Cardiac muscle cell (in vitro differentiated cells and primary cell): ENCODE measurements around the gene PRPH. TPM values are rescaled to one million over a fixed set of nuclear protein-coding genes. Genes with fewer than 3 reads are reported as not detected.
"Not testable (repeated sequence)": the region's sequence is repeated elsewhere in the genome, so short reads cannot be mapped to it uniquely, and the experiment has no call there.

Experiments
- DNase-seq, 2 donors: peaks; one replicate each; pipeline versions ENCODE4 v3.0.0 to v3.0.0-alpha.2; 2010 to 2017; ENCODE audit warnings: low read depth in 1 of 2, low spot score in 1 of 2
- H3K27ac ChIP-seq: fragments of 200-600 bp; sonication (generic); 2 replicates; pipeline ENCODE4 v1.5.1; 2016
- H3K27me3 ChIP-seq: fragments of 200-600 bp; sonication (generic); 2 replicates; pipeline ENCODE4 v1.6.0; 2016; ENCODE audit warnings: control low read depth
- H3K36me3 ChIP-seq: fragments of 200-600 bp; sonication (generic); 2 replicates; pipeline ENCODE4 v1.5.1; 2016; ENCODE audit warnings: control low read depth
- H3K4me1 ChIP-seq: fragments of 200-600 bp; sonication (generic); 2 replicates; pipeline ENCODE4 v1.8.1; 2017; ENCODE audit warnings: low read depth, mild to moderate bottlenecking, mixed run types
- H3K4me3 ChIP-seq: fragments of 200-600 bp; sonication (generic); 2 replicates; pipeline ENCODE4 v1.5.1; 2016; ENCODE audit warnings: mild to moderate bottlenecking
- H3K9me3 ChIP-seq: fragments of 200-600 bp; sonication (generic); 2 replicates; pipeline ENCODE4 v1.5.1; 2017; ENCODE audit warnings: low read depth, mild to moderate bottlenecking, control low read depth
- CTCF ChIP-seq: IDR thresholded peaks from 2 replicates; pipeline ENCODE4 v1.5.1; 2012; ENCODE audit warnings: low read depth, mild to moderate bottlenecking, low read length
- polyA plus RNA-seq: library from polyadenylated mRNA; unstranded; fragments of >200 nt; fragmentation: Nextera tagmentation; extraction: Ambion mirVana; gene quantifications from 2 replicates; pipeline ENCODE4 v1.2.1, GENCODE V29; 2016
- total RNA-seq: library from RNA; depleted of rRNA; stranded (reverse); fragments of >200 nt; gene quantifications from 2 replicates; pipeline ENCODE4 v1.2.3, GENCODE V29; 2016

Gene PRPH
- total RNA-seq (0.53 and 4.0 TPM in 2 replicates), polyA plus RNA-seq (1.1 and 1.8 TPM in 2 replicates)

- Histone ChIP-seq H3K9me3 (no peaks in the 10 kb centered on the region), H3K36me3 (no peaks in the 10 kb centered on the region), H3K27ac (no peak within 1 kb of the TSS), H3K4me3 (no peak within 1 kb of the TSS), H3K4me1 (peaks cover 4% of the 10 kb centered on the region), H3K27me3 (peaks cover 89% of the 10 kb centered on the region)
- DNase-seq: peak in 1 of 2 donors; percentile 33
- peak; percentile 13 for TF ChIP-seq CTCF
These were observed at the start of gene PRPH for GRCh38 chr12:49295082-49295936. Gene PRPH, plus strand, starts transcription at chr12:49295147. Its CDS starts 54 bp downstream, at chr12:49295201.

GRCh38 chr12:49251357-49251756 lies 43.6 kb upstream of the PRPH start:
- no peak for DNase-seq
- TF ChIP-seq CTCF: no peak
- H3K27ac ChIP-seq: no peak overlapping the region
- no peaks in the 10 kb centered on the region for H3K36me3 ChIP-seq
- H3K27me3 ChIP-seq: no peaks in the 10 kb centered on the region
- H3K9me3 ChIP-seq: no peaks in the 10 kb centered on the region
- no peaks in the 10 kb centered on the region for H3K4me1 ChIP-seq
- H3K4me3 ChIP-seq: no peak overlapping the region

- Histone ChIP-seq H3K27ac (no peak overlapping the region), H3K4me3 (no peak overlapping the region), H3K36me3 (no peaks in the 10 kb centered on the region), H3K27me3 (no peaks in the 10 kb centered on the region), H3K9me3 (no peaks in the 10 kb centered on the region), H3K4me1 (no peaks in the 10 kb centered on the region)
- TF ChIP-seq CTCF: no peak
- DNase-seq: no peak
These were observed 41.8 kb upstream of the PRPH start for GRCh38 chr12:49253033-49253623.

GRCh38 chr12:49255456-49255855 lies 39.5 kb upstream of the PRPH start:
- H3K27ac ChIP-seq, H3K27me3 ChIP-seq, H3K4me3 ChIP-seq, H3K9me3 ChIP-seq, H3K36me3 ChIP-seq, DNase-seq, H3K4me1 ChIP-seq: not testable (repeated sequence)

- H3K27ac ChIP-seq: no peak overlapping the region
- no peaks in the 10 kb centered on the region for H3K9me3 ChIP-seq
- no peaks in the 10 kb centered on the region for H3K4me1 ChIP-seq
- no peaks in the 10 kb centered on the region for H3K36me3 ChIP-seq
- H3K4me3 ChIP-seq: no peak overlapping the region
- no peak for DNase-seq
- no peak for TF ChIP-seq CTCF
- H3K27me3 ChIP-seq: no peaks in the 10 kb centered on the region
These were observed 38.9 kb upstream of the PRPH start for GRCh38 chr12:49255857-49256637.

- not testable (repeated sequence) for H3K36me3 ChIP-seq, H3K27ac ChIP-seq, H3K4me3 ChIP-seq, DNase-seq, H3K9me3 ChIP-seq, H3K4me1 ChIP-seq, H3K27me3 ChIP-seq
These were observed 37.3 kb upstream of the PRPH start for GRCh38 chr12:49257508-49258184.
